ENCODE results near the gene C7orf25.

Gene C7orf25

DNA sequence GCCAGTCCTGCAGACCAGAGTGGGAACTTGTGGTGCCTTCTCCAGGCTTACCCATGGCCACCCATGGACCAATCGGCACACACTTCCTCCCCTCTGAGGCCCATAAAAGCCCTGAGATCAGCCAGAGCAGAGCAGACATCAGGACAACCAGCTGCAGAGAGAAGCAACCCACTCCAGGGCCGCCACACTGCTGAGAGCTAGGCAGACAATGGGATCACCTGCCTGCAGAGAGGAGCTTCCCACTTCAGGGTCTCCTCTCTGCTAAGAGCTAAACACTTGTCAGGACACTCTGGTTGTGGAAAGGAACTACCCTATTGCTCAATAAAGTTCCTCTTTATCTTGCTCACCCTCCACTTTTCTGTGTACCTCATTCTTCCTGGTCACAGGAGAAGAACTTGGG is 34.0 kb downstream of the C7orf25 start:
- DNase-seq (ENCODE audit: low read depth): no peak

DNA sequence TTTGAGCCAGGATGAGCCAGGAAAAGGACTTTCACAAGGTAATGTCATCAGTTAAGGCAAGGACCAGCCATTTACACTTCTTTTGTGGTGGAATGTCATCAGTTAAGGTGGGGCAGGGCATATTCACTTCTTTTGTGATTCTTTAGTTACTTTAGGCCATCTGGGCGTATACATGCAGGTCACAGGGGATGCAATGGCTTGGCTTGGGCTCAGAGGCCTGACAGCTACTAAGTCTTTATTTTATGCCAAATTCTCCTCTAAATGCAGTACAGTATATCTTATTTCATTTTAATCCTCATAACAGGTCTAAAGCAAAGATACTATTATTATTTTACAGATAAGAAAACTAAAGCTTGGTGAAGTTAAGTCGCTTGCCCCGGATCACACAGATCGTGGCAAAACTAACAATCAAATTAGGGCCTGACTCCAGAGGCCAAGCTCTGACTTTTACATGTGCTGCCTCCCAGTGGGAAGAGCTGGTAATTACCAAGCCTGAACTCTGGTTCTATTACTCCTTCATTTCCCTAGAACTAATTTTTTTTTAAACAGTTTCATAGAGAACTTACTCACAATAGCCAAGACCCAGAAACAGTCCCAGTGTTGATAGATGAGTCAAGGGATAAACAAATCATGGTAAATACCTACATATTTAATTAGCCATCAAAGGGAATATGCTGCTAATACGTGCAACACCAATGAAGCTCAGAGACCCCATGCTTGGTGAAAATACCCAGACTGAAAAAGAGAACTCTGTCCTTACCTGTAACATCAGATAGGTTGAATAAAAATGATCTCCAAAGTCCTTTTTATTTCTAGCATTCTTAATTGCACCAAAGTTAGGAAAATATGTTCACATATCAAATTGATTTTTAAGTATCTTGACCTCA is 35.4 kb downstream of the C7orf25 start:
- DNase-seq (ENCODE audit: low read depth): no peak

DNA sequence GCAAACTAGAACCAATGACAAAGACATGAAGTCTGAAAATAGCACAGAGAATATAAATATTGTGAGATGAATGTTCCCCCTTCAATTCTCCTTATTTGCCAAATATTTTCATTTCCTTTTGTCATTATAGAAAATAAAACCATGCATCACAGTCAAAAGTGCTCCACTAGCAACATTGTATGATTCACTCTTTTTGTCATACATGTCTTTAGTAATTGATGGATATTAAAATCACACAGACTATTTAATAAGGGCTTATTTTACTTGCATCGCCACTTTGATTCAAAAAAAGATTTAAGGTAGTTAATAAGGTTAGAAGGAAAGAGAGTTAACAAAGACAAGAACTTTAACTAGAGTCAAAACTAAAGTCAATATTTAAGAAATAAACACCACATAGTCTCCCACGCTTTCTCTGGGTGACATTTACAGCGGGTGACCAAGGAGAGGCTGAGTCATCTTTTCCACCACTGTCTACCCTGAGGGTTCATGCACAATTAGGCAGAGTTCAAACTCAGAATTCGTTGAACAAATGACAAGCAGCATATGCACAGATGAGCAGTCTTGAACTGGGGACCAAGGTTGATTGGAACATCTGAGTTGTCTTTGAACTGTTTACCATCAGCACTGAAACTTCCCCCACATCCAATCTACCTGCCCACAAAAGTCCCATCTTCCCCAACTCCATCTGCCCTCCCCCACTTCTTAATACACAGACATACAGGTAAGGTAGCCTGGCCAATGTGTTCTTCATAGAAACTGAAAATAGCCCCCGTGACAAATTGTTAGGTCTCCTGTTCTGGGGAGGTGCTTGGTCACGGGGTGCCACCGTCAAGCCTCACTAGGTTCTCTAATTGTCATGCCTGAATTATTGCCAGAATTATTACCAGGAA is 42.5 kb downstream of the C7orf25 start:
- no peak for DNase-seq (ENCODE audit: low read depth)

DNA sequence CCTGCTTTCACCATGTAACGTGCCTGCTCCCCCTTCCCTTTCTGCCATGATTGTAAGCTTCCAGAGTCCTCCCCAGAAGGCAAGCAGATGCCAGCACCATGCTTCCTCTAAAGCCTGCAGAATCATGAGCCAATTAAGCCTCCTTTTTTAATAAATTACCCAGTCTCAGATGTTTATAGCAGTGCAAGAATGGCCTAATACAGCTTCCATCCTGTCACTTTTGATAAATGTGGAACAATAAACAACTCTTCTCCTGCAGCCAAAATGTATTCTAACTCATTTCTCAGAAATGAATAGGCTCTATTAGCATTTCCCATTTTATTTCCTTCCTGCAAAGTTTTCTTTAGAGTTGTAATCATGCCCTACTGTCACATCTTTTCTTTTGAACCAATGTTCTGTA is 43.4 kb downstream of the C7orf25 start:
- DNase-seq (ENCODE audit: low read depth): no peak

All from stimulated activated CD8-positive, alpha-beta memory T cell treated with anti-CD3 and anti-CD28 coated beads, Interleukin-15, amount 100 ng/mL, for 24 hours (primary cell).